ENCODE measurements around the gene FBXL7. TPM values are rescaled to one million over a fixed set of nuclear protein-coding genes. Genes with fewer than 3 reads are reported as not detected.

Gene FBXL7
- total RNA-seq, 1 experiment from 2014 or later = not detected

DNA sequence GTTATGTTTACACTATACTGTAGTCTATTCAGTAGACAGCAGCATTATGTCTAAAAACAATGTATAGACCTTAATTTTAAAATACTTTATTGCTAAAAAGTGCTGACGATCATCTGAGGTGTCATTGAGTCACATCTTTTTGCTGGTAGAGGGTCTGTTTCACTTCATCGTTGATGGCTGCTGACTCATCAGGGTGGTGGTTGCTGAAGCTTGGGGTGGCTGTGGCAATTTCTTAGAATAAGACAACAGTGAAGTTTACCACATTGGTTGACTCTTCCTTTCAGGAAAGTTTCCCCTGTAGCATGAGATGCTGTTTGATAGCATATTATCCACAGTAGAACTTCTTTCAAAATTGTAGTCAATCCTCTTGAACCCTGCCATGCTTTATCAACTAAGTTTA lies 150.3 kb downstream of the FBXL7 start:
- Histone ChIP-seq H3K9me3 (ENCODE audit: control insufficient read depth, insufficient read depth, low read depth, low read length) (no peaks in the 10 kb centered on the region), H3K4me1 (ENCODE audit: control insufficient read depth, insufficient read depth, low read length) (no peaks in the 10 kb centered on the region), H3K27ac (ENCODE audit: low read length) (no peak overlapping the region), H3K4me3 (ENCODE audit: low read depth in 2 of 2, low read length in 2 of 2) (no peak overlapping the region), H3K36me3 (ENCODE audit: control insufficient read depth, insufficient read depth, low read length) (no peaks in the 10 kb centered on the region), H3K27me3 (ENCODE audit: control insufficient read depth, insufficient read depth, low read length) (no peaks in the 10 kb centered on the region)
- intact Hi-C loops (cut with micrococcal nuclease; ENCODE audit: unreplicated experiment) (no loop called here), in situ Hi-C loops (cut with HindIII; ENCODE audit: low pct_unique_long_range_greater_than_20kb, low sequenced_read_pairs) (no loop called here)
- CTCF ChIA-PET = no interaction called here
- ATAC-seq (no peak), DNase-seq (ENCODE audit: low read depth, low spot score) (no peak)
- BruUV-seq (replicated peaks) = no TSS peak
- POLR2A ChIA-PET = no interaction called here
- TF ChIP-seq POLR2AphosphoS5 (IDR thresholded peaks at IDR 0.05; ENCODE audit: low read depth, low read length) = no peak
- no peak for TF ChIP-seq SIN3A (IDR thresholded peaks at IDR 0.05; ENCODE audit: borderline replicate concordance, insufficient read depth, low read depth, low read length)
- TF ChIP-seq TCF7L2 (IDR thresholded peaks at IDR 0.05; ENCODE audit: low read depth, low read length) = no peak
- TF ChIP-seq, protein P1, sequence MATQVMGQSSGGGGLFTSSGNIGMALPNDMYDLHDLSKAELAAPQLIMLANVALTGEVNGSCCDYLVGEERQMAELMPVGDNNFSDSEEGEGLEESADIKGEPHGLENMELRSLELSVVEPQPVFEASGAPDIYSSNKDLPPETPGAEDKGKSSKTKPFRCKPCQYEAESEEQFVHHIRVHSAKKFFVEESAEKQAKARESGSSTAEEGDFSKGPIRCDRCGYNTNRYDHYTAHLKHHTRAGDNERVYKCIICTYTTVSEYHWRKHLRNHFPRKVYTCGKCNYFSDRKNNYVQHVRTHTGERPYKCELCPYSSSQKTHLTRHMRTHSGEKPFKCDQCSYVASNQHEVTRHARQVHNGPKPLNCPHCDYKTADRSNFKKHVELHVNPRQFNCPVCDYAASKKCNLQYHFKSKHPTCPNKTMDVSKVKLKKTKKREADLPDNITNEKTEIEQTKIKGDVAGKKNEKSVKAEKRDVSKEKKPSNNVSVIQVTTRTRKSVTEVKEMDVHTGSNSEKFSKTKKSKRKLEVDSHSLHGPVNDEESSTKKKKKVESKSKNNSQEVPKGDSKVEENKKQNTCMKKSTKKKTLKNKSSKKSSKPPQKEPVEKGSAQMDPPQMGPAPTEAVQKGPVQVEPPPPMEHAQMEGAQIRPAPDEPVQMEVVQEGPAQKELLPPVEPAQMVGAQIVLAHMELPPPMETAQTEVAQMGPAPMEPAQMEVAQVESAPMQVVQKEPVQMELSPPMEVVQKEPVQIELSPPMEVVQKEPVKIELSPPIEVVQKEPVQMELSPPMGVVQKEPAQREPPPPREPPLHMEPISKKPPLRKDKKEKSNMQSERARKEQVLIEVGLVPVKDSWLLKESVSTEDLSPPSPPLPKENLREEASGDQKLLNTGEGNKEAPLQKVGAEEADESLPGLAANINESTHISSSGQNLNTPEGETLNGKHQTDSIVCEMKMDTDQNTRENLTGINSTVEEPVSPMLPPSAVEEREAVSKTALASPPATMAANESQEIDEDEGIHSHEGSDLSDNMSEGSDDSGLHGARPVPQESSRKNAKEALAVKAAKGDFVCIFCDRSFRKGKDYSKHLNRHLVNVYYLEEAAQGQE (IDR thresholded peaks at IDR 0.05; ENCODE audit: insufficient read depth in 1 of 2, low read depth in 2 of 2, low read length in 1 of 2) = no peak
- TF ChIP-seq, protein P2, sequence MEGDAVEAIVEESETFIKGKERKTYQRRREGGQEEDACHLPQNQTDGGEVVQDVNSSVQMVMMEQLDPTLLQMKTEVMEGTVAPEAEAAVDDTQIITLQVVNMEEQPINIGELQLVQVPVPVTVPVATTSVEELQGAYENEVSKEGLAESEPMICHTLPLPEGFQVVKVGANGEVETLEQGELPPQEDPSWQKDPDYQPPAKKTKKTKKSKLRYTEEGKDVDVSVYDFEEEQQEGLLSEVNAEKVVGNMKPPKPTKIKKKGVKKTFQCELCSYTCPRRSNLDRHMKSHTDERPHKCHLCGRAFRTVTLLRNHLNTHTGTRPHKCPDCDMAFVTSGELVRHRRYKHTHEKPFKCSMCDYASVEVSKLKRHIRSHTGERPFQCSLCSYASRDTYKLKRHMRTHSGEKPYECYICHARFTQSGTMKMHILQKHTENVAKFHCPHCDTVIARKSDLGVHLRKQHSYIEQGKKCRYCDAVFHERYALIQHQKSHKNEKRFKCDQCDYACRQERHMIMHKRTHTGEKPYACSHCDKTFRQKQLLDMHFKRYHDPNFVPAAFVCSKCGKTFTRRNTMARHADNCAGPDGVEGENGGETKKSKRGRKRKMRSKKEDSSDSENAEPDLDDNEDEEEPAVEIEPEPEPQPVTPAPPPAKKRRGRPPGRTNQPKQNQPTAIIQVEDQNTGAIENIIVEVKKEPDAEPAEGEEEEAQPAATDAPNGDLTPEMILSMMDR (IDR thresholded peaks at IDR 0.05) = no peak

DNA sequence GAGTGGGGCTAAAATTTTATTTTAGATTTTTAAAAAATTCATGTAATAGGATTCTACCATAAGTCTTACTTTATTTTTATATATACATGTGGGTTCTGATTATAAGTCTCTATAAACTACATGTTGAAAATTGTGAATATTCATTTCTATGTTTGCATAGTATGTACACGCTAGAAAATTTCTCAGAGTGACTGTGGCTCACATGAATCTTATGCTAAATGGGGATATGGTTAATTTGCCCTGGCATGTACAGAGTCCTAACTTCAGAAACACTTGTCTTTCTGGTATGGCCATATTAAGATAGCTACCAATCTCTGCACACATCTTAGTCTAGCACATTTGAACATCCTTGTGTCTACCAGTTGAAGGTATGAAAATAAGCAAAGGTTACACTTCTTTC lies 154.8 kb downstream of the FBXL7 start:
- no peaks in the 10 kb centered on the region for H3K36me3 ChIP-seq (ENCODE audit: control insufficient read depth, insufficient read depth, low read length)
- no peak for TF ChIP-seq TCF7L2 (IDR thresholded peaks at IDR 0.05; ENCODE audit: low read depth, low read length)
- no peak for TF ChIP-seq SIN3A (IDR thresholded peaks at IDR 0.05; ENCODE audit: borderline replicate concordance, insufficient read depth, low read depth, low read length)
- no peak for TF ChIP-seq POLR2AphosphoS5 (IDR thresholded peaks at IDR 0.05; ENCODE audit: low read depth, low read length)
- TF ChIP-seq, protein P1 (IDR thresholded peaks at IDR 0.05; ENCODE audit: insufficient read depth in 1 of 2, low read depth in 2 of 2, low read length in 1 of 2) = no peak
- TF ChIP-seq, protein P2 (IDR thresholded peaks at IDR 0.05) = no peak
- BruUV-seq (replicated peaks) = no TSS peak
- in situ Hi-C loops (cut with HindIII; ENCODE audit: low pct_unique_long_range_greater_than_20kb, low sequenced_read_pairs) (no loop called here), intact Hi-C loops (cut with micrococcal nuclease; ENCODE audit: unreplicated experiment) (no loop called here)
- DNase-seq (ENCODE audit: low read depth, low spot score) = no peak
- no peak overlapping the region for H3K27ac ChIP-seq (ENCODE audit: low read length)
- H3K27me3 ChIP-seq (ENCODE audit: control insufficient read depth, insufficient read depth, low read length) = no peaks in the 10 kb centered on the region
- CTCF ChIA-PET = no interaction called here
- ATAC-seq = no peak
- no peaks in the 10 kb centered on the region for H3K4me1 ChIP-seq (ENCODE audit: control insufficient read depth, insufficient read depth, low read length)
- no peaks in the 10 kb centered on the region for H3K9me3 ChIP-seq (ENCODE audit: control insufficient read depth, insufficient read depth, low read depth, low read length)
- POLR2A ChIA-PET = no interaction called here
- no peak overlapping the region for H3K4me3 ChIP-seq (ENCODE audit: low read depth in 2 of 2, low read length in 2 of 2)

All from Panc1 (cell line).